ENCODE results near the gene YIF1A.

YIF1A gene

GRCh38 chr11:66288671-66289547 lies at the start of gene YIF1A:
Gene YIF1A (minus strand): TSS chr11:66289143. CDS start chr11:66288985, 158 bp downstream.
- DNase-seq (ENCODE audit: extremely low read depth in 1 of 2, low read depth in 1 of 2): peak; percentile 95 to 97

DNA sequence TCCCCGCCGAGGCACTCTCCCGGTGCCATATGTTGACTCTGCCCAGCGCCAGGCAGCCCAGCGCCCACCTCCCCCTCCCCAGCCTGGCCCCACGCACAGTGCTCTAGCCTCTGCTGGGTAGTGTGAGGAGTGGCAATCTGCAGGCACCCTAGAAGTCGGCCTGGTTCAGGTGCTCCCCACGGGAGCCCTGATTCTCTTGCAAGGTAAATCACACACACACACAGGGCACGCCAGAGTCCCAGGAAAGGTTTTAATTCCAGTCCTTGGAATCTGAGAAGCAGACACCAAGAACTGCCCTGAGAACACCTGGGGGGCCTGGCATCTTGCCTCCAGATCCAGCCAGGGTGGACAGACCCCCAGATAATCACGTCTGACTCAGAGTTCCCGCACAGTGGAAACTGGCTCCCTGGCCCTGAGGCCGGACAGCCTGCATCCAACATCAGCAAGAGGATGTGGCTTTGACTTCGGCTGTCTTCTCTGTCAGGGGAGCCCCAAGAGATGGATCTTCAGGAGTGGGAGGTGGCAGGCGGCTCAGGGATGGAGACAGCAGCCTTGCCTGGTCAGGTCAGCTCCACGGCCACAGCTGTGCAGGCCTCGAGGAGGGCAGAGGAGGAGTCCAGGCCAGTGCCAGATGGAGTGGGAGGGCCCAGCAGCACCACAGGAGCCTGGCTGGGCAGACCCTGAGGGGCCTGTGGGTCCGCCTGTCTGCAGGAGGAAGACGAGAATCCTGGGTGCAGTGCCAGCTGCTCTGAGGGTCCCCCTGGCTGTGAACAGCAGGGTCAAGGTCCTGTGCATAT lies 48.4 kb upstream of the YIF1A start:
- no peak for DNase-seq (ENCODE audit: extremely low read depth in 1 of 2, low read depth in 1 of 2)

- no peak for DNase-seq (ENCODE audit: extremely low read depth in 1 of 2, low read depth in 1 of 2)
Observed at GRCh38 chr11:66336234-66337102, 47.5 kb upstream of the YIF1A start, which contains the start of gene RIN1. Gene RIN1 (minus strand): TSS chr11:66336434. CDS start chr11:66336402, 32 bp downstream.

DNA sequence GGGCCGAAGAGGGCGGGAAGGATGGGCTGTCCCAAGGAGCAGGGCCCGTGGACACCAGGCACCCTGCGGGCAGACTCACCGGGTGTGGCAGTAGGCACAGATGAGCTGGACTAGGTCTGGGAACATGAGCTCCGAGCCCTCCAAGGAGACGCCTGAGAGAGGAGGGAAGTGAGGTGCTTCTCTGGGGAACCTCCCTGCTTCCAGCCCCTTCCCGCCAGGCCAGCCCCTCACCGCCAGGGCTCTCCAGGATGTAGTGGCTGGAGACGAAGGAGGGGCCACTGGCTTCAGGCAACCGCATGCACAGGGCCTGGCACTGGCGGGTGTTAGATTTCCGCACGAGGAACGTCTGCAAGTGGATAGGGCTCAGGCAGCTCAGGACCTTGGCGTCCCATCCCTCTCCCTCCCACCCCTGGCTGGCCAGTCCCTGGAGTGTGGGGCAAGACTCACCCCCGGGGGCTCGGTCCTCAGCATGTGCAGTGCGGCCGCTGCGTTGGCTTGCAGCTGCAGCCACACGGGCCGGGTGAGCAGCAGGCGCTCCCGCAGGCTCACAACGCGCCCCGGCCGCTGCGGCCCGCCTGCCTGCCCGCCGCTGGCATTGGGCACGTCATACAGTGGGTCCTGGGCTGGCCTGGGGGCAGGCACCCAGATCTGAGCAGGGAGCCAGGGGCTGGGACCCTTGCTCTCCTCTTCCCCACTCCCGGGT lies 46.7 kb upstream of the YIF1A start:
- no peak for DNase-seq (ENCODE audit: extremely low read depth in 1 of 2, low read depth in 1 of 2)

DNA sequence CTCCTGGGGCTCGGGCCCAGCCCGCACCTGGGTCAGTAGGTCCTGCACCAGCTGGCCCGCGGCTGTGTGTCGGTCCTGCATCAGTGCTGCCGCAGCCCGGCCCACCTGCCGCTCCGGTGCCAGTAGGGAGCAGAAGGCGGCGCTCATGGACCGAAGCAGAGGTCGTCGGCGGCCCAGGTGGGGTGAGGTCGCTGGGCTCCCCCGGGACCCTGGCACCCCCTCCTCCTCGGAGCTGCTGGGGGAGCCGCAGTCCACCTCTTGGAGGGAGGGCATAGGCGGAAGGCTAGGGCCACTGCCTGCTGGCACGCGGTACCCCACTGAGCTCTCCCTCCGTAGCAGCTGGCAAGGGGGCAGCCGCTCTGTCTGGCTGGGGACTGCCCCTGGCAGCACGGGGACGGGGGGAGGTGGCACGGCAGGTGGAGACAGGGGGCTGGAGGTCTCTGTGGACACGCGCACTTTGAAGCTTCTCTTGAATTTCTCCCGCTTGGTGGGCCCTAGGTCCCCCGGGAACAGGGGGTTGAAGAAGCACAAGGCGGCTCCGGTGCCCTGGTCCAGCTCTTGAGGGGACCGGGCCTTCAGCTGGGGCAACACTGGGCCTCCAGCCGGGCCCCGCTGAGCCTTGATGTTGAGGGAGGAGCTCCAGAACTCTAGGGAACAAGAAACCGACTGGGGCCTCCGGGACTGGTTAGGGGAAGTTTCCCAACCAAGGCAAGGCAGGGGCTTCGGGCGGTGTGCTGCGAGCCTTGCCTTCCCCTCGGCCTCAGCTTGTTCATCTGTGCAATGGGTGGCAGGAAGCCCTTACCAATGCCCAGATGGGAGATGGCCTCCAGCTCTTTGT lies 45.9 kb upstream of the YIF1A start:
- no peak for DNase-seq (ENCODE audit: extremely low read depth in 1 of 2, low read depth in 1 of 2)

- DNase-seq (ENCODE audit: extremely low read depth in 1 of 2, low read depth in 1 of 2): no peak
Observed at GRCh38 chr11:66333896-66334604, 45.1 kb upstream of the YIF1A start.

- no peak for DNase-seq (ENCODE audit: extremely low read depth in 1 of 2, low read depth in 1 of 2)
Observed at GRCh38 chr11:66333220-66333877, 44.4 kb upstream of the YIF1A start.

GRCh38 chr11:66332371-66333219 lies 43.7 kb upstream of the YIF1A start:
- no peak for DNase-seq (ENCODE audit: extremely low read depth in 1 of 2, low read depth in 1 of 2)

- no peak for DNase-seq (ENCODE audit: extremely low read depth in 1 of 2, low read depth in 1 of 2)
Observed at GRCh38 chr11:66331542-66332370, 42.8 kb upstream of the YIF1A start.

DNA sequence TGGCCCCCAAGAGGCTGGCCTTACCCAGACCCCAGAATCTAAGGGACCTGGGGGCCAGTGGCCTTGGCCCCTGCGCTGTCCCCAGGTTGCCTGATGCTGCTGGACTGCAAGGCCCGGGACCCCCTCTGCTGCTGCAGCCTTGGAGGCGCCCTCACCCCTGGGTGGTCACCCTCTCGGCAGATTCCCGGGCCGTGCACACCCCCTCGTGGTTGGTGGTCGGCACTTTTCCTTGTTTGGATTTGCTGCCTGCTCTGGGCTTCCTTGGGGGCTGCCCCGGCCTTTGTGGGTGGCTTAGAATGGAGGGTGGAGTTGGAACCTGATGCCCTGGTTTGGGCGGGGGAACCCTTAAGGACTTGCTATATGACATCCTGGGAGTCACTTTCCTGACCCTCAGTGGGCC lies 42.0 kb upstream of the YIF1A start:
- no peak for DNase-seq (ENCODE audit: extremely low read depth in 1 of 2, low read depth in 1 of 2)

GRCh38 chr11:66329165-66329673 lies 40.3 kb upstream of the YIF1A start:
- DNase-seq (ENCODE audit: extremely low read depth in 1 of 2, low read depth in 1 of 2): no peak

DNA sequence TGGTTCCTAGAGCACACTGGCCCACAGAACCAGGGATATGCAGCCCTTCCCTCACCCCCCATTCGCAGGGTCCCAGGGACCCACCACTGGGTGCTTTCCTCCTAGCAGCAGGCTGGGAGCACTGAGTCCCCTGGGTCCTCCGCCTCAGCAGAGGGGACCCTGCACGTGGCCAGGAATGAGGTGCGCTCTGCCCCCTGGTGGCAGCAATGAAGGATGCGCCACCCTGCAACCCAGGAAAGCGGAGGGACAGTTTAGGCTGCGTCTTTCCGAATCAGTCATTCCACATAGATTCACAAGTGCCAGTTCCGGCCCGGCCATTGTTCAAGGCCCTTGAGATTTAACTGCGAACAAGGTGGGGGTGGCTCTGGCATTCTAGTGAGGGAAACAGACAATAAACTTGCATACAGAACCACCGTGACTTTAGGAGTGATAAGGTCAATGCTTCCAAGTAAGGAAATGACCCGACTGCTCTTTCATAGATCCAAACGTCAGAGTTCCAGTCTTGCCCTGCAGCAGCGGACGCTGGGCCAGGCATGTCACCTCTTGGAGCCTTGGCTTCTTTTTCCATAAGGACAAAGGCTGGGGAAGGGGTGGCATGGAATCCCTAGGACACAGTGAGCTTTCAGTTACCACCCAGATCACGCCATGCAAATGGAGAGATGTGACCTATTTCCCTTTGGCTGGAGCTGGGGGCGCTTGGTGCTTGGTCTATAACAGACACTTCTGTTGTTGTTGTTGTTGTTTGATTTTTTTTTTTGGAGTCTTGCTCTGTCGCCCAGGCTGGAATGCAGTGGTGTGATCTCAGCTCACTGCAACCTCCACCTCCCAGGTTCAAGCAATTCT lies 39.6 kb upstream of the YIF1A start:
- peak in 1 of 2 donors; percentile 72 for DNase-seq (ENCODE audit: extremely low read depth in 1 of 2, low read depth in 1 of 2)

GRCh38 chr11:66328031-66328301 lies 39.0 kb upstream of the YIF1A start:
- DNase-seq (ENCODE audit: extremely low read depth in 1 of 2, low read depth in 1 of 2): no peak

- no peak for DNase-seq (ENCODE audit: extremely low read depth in 1 of 2, low read depth in 1 of 2)
Observed at GRCh38 chr11:66327171-66328030, 38.5 kb upstream of the YIF1A start.
